Measurements from ENCODE around the gene SSU72. TPM values are rescaled to one million over a fixed set of nuclear protein-coding genes. Genes with fewer than 3 reads are reported as not detected.

SSU72 gene
- total RNA-seq, 1 experiment from 2014 or later = 217 TPM

DNA sequence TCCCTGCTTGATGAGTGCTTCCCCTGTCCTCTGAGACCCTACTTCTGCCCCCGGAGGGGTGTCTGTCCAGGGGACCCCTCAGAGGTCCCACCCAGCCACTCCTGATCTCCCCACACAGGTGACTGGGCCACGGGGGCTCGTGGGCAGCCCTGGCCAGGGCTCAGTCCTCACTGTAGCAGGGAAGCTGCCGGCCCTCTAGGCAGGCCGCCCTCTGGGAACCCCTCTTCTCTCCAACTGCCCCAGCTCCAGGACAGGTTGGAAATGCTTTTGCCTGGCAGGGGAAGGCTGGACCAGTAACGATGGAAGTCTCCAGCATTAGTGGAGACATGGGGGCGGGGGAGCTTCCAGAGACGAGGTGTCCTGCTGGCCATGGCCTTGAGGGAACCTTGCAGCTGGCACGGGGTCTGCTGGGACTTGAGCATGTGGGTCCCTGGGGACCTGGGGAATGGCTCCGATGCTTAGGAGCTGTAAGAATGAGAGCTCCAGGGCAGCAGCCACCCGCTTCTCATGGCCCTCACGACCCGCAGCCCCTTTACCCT, 28.4 kb upstream of the SSU72 start:
- Histone ChIP-seq H3K4me1 (ENCODE audit: control insufficient read depth, insufficient read depth, low read length) (peaks cover 3% of the 10 kb centered on the region; the same call in 1 of the 2 replicates), H3K4me3 (ENCODE audit: low read depth in 2 of 2, low read length in 2 of 2) (no peak overlapping the region), H3K36me3 (ENCODE audit: control insufficient read depth, insufficient read depth, low read length) (no peaks in the 10 kb centered on the region), H3K27ac (ENCODE audit: low read length) (no peak overlapping the region), H3K9me3 (ENCODE audit: control insufficient read depth, insufficient read depth, low read depth, low read length) (no peaks in the 10 kb centered on the region), H3K27me3 (ENCODE audit: control insufficient read depth, insufficient read depth, low read length) (no peaks in the 10 kb centered on the region)
- no TSS peak for BruUV-seq (replicated peaks)
- ChIA-PET CTCF (no interaction called here), POLR2A (no interaction called here)
- DNase-seq (ENCODE audit: low read depth, low spot score) (no peak), ATAC-seq (no peak)
- TF ChIP-seq TCF7L2 (IDR thresholded peaks at IDR 0.05; ENCODE audit: low read depth, low read length) (no peak), POLR2AphosphoS5 (IDR thresholded peaks at IDR 0.05; ENCODE audit: low read depth, low read length) (no peak), CTCF (IDR thresholded peaks at IDR 0.05) (no peak), SIN3A (IDR thresholded peaks at IDR 0.05; ENCODE audit: borderline replicate concordance, insufficient read depth, low read depth, low read length) (no peak)
- TF ChIP-seq, protein P1, sequence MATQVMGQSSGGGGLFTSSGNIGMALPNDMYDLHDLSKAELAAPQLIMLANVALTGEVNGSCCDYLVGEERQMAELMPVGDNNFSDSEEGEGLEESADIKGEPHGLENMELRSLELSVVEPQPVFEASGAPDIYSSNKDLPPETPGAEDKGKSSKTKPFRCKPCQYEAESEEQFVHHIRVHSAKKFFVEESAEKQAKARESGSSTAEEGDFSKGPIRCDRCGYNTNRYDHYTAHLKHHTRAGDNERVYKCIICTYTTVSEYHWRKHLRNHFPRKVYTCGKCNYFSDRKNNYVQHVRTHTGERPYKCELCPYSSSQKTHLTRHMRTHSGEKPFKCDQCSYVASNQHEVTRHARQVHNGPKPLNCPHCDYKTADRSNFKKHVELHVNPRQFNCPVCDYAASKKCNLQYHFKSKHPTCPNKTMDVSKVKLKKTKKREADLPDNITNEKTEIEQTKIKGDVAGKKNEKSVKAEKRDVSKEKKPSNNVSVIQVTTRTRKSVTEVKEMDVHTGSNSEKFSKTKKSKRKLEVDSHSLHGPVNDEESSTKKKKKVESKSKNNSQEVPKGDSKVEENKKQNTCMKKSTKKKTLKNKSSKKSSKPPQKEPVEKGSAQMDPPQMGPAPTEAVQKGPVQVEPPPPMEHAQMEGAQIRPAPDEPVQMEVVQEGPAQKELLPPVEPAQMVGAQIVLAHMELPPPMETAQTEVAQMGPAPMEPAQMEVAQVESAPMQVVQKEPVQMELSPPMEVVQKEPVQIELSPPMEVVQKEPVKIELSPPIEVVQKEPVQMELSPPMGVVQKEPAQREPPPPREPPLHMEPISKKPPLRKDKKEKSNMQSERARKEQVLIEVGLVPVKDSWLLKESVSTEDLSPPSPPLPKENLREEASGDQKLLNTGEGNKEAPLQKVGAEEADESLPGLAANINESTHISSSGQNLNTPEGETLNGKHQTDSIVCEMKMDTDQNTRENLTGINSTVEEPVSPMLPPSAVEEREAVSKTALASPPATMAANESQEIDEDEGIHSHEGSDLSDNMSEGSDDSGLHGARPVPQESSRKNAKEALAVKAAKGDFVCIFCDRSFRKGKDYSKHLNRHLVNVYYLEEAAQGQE (IDR thresholded peaks at IDR 0.05; ENCODE audit: insufficient read depth in 1 of 2, low read depth in 2 of 2, low read length in 1 of 2) = no peak
- in situ Hi-C loops (cut with HindIII; ENCODE audit: low pct_unique_long_range_greater_than_20kb, low sequenced_read_pairs) (no loop called here), intact Hi-C loops (cut with micrococcal nuclease; ENCODE audit: unreplicated experiment) (no loop called here)

DNA sequence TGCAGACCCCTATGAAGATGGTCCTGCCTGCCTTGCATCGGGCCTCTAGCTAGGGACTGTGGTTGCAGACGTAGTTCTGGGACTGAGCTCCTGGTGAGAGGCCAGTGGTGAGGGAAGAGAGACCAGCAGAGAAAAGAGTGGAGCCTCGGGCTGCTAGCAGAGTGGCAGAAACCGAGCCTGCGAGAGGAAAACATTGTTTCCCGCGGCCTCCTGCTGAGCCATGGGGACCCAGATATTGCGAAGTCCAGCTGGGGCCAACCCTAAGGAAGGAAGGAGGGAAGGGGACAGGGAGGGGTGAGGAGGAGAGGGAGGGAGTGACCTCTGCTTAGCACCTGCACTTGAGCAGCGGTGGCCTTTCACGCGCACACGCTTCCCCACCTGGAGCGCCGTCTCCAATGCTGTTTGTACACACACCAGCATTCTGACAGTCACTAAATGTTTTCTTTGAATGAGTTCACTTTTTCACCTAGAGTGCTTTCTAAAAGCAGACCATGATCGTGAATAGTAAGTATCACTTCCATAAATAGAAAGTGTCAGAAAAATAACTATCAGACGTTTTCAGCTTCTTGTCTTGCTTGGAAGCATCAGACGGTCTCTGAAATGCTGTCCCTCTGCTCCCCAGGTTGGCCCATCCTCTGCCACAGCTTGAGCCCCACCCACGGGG, 27.8 kb upstream of the SSU72 start:
- in situ Hi-C loops (cut with HindIII; ENCODE audit: low pct_unique_long_range_greater_than_20kb, low sequenced_read_pairs) (no loop called here), intact Hi-C loops (cut with micrococcal nuclease; ENCODE audit: unreplicated experiment) (no loop called here)
- Histone ChIP-seq H3K27ac (ENCODE audit: low read length) (no peak overlapping the region), H3K4me1 (ENCODE audit: control insufficient read depth, insufficient read depth, low read length) (peaks cover 9% of the 10 kb centered on the region), H3K4me3 (ENCODE audit: low read depth in 2 of 2, low read length in 2 of 2) (no peak overlapping the region), H3K27me3 (ENCODE audit: control insufficient read depth, insufficient read depth, low read length) (no peaks in the 10 kb centered on the region), H3K9me3 (ENCODE audit: control insufficient read depth, insufficient read depth, low read depth, low read length) (no peaks in the 10 kb centered on the region), H3K36me3 (ENCODE audit: control insufficient read depth, insufficient read depth, low read length) (no peaks in the 10 kb centered on the region)
- DNase-seq (ENCODE audit: low read depth, low spot score) = no peak
- TF ChIP-seq POLR2AphosphoS5 (IDR thresholded peaks at IDR 0.05; ENCODE audit: low read depth, low read length) (no peak), TCF7L2 (IDR thresholded peaks at IDR 0.05; ENCODE audit: low read depth, low read length) (no peak), SIN3A (IDR thresholded peaks at IDR 0.05; ENCODE audit: borderline replicate concordance, insufficient read depth, low read depth, low read length) (no peak), CTCF (IDR thresholded peaks at IDR 0.05) (no peak)
- TF ChIP-seq, protein P1 (IDR thresholded peaks at IDR 0.05; ENCODE audit: insufficient read depth in 1 of 2, low read depth in 2 of 2, low read length in 1 of 2) = no peak
- no TSS peak for BruUV-seq (replicated peaks)
- ATAC-seq = no peak
- ChIA-PET CTCF (no interaction called here), POLR2A (no interaction called here)

Data from Panc1 (cell line).